Ascending aorta (tissue), 2 donors: ENCODE measurements around the gene TNFRSF25. TPM values are rescaled to one million over a fixed set of nuclear protein-coding genes. Genes with fewer than 3 reads are reported as not detected.
A peak's percentile ranks its signal among the peaks of the same experiment; 100 is the strongest.

Experiments used
- DNase-seq, 2 donors: peaks; one replicate each; pipeline ENCODE4 v3.0.0-alpha.2; 2019; ENCODE audit warnings: low spot score in 2 of 2
- H3K27ac ChIP-seq, 2 donors: fragments of 200-600 bp; sonication (generic); one replicate each; pipeline ENCODE4 v1.5.1; 2016 to 2017; ENCODE audit warnings: mild to moderate bottlenecking in 1 of 2
- H3K27me3 ChIP-seq: fragments of 200-600 bp; sonication (generic); one replicate; pipeline ENCODE4 v1.5.1; 2017
- H3K36me3 ChIP-seq, 2 donors: fragments of 200-600 bp; sonication (generic); one replicate each; pipeline ENCODE4 v1.5.1; 2016
- H3K4me1 ChIP-seq, 2 donors: fragments of 200-600 bp; sonication (generic); one replicate each; pipeline ENCODE4 v1.5.1; 2016 to 2017; ENCODE audit warnings: mild to moderate bottlenecking in 1 of 2
- H3K4me3 ChIP-seq, 2 donors: fragments of 200-600 bp; sonication (generic); one replicate each; pipeline ENCODE4 v1.5.1; 2016 to 2017; ENCODE audit warnings: mild to moderate bottlenecking in 1 of 2
- H3K9me3 ChIP-seq, 2 donors: fragments of 200-600 bp; sonication (generic); one replicate each; pipeline ENCODE4 v1.5.1; 2016
- intact Hi-C: fragments of 100-400 bp; cut with DNase I; formaldehyde crosslinking; loops from one replicate; pipeline ENCODE4 v1.15.1; 2023
- total RNA-seq: library from RNA; depleted of rRNA; stranded (reverse); fragments of >200 nt; gene quantifications from one replicate; pipeline ENCODE4 v1.1.0, GENCODE V29; 2016
- TF ChIP-seq, protein P1 (sequence below), 3 experiments: fragments of 200-600 bp in 2 of 3; fragments of 450-650 bp in 1 of 3; sonication (generic) in 2 of 3; IDR thresholded peaks; one replicate each; pipeline ENCODE4 v1.5.1; 2016 to 2019; ENCODE audit warnings: antibody characterized with exemption in 3 of 3, mild to moderate bottlenecking in 1 of 3, moderate library complexity in 1 of 3

Gene TNFRSF25
- total RNA-seq, 1 donor from 2014 or later: 18.0 TPM

DNA sequence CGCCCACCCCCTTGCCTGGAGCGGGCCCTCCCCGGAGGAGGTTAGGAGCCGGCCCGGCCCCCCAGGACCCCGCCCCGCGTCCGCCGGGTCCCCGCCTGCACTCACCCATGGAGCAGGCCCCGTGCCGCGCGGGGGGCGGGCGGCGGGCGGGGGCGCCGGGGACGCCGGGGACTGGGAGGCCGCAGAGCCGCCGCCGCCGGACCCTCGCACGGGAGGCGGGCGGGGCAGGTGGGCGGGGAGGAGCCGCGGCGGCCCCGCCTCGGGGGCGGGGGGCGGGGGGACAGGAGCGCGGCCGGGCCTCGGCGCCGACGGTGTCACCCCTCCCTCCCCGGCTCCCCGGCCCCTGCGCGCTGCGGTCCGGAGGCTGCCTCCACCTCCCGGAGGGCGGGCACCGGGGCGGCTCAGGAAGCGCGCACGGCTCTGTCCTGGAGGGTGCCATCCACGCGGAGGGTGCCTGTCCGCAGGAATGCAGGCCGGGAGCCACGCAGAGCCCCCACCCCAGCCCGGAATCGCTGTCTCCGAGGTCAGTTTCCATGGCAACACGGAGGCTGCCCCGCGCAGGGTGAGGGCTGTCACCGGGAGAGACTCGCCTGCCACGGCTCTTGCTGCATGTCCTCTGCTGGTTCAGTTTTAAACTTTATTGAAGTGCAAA is 31.4 kb upstream of the TNFRSF25 start:
- Histone ChIP-seq H3K9me3 (no peaks in the 10 kb centered on the region), H3K4me3 (peak overlapping the region; percentile 66 to 86), H3K27me3 (no peaks in the 10 kb centered on the region), H3K4me1 (peaks cover 18 to 45% of the 10 kb centered on the region in 2 donors), H3K36me3 (no peaks in the 10 kb centered on the region), H3K27ac (peak overlapping the region; percentile 58 to 59)
- TF ChIP-seq, protein P1, sequence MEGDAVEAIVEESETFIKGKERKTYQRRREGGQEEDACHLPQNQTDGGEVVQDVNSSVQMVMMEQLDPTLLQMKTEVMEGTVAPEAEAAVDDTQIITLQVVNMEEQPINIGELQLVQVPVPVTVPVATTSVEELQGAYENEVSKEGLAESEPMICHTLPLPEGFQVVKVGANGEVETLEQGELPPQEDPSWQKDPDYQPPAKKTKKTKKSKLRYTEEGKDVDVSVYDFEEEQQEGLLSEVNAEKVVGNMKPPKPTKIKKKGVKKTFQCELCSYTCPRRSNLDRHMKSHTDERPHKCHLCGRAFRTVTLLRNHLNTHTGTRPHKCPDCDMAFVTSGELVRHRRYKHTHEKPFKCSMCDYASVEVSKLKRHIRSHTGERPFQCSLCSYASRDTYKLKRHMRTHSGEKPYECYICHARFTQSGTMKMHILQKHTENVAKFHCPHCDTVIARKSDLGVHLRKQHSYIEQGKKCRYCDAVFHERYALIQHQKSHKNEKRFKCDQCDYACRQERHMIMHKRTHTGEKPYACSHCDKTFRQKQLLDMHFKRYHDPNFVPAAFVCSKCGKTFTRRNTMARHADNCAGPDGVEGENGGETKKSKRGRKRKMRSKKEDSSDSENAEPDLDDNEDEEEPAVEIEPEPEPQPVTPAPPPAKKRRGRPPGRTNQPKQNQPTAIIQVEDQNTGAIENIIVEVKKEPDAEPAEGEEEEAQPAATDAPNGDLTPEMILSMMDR (IDR thresholded peaks at IDR 0.05): no peak
- intact Hi-C loops: no loop called here
- DNase-seq: peak in 1 of 2 donors; percentile 75

DNA sequence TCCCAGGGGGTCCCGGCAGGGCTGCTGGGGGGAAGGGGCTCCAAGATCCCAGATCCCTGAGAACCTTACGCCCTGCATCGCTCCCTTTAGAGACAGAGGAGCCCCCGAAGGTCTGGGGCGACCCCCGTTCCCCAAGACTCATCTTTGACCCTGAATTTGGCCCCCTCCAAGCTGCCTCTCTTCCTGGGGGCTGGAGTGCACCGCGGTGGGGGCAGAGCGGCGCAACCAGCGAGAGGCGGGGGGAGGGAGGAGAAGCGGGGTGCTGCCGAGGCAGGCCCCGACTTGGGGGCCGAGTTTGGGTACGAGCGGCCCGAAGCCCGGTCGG is 30.9 kb upstream of the TNFRSF25 start:
- H3K9me3 ChIP-seq: no peaks in the 10 kb centered on the region
- H3K36me3 ChIP-seq: no peaks in the 10 kb centered on the region
- TF ChIP-seq, protein P1 (IDR thresholded peaks at IDR 0.05): no peak
- intact Hi-C loops: no loop called here
- no peak for DNase-seq
- peak overlapping the region; percentile 58 to 59 for H3K27ac ChIP-seq
- H3K27me3 ChIP-seq: no peaks in the 10 kb centered on the region
- H3K4me1 ChIP-seq: peaks cover 15 to 40% of the 10 kb centered on the region in 2 donors
- H3K4me3 ChIP-seq: peak overlapping the region; percentile 66 to 86

DNA sequence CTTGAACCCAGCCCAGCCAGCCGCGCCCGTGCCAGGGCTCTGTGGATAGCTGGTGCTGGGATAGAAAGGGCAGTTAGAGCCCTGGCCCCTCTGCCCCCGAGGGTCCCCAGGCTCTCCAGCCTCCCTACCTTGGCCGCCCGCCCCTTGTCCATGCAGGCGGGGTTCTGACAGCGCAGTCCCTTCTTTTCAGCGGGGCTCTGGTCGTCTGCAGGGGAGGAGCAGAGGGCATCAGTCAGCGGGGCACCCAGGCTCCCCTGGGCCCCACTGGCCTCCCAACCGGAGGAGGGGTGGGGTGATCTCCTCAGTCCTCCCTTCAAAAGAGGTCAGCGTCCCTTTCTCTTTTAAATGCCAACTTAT is 30.4 kb upstream of the TNFRSF25 start:
- peaks cover 10 to 35% of the 10 kb centered on the region in 2 donors for H3K4me1 ChIP-seq
- peak overlapping the region; percentile 58 to 59 for H3K27ac ChIP-seq
- H3K27me3 ChIP-seq: no peaks in the 10 kb centered on the region
- TF ChIP-seq, protein P1 (IDR thresholded peaks at IDR 0.05): no peak
- H3K9me3 ChIP-seq: no peaks in the 10 kb centered on the region
- H3K36me3 ChIP-seq: no peaks in the 10 kb centered on the region
- intact Hi-C loops: no loop called here
- no peak for DNase-seq
- H3K4me3 ChIP-seq: peak overlapping the region; percentile 66 to 86

DNA sequence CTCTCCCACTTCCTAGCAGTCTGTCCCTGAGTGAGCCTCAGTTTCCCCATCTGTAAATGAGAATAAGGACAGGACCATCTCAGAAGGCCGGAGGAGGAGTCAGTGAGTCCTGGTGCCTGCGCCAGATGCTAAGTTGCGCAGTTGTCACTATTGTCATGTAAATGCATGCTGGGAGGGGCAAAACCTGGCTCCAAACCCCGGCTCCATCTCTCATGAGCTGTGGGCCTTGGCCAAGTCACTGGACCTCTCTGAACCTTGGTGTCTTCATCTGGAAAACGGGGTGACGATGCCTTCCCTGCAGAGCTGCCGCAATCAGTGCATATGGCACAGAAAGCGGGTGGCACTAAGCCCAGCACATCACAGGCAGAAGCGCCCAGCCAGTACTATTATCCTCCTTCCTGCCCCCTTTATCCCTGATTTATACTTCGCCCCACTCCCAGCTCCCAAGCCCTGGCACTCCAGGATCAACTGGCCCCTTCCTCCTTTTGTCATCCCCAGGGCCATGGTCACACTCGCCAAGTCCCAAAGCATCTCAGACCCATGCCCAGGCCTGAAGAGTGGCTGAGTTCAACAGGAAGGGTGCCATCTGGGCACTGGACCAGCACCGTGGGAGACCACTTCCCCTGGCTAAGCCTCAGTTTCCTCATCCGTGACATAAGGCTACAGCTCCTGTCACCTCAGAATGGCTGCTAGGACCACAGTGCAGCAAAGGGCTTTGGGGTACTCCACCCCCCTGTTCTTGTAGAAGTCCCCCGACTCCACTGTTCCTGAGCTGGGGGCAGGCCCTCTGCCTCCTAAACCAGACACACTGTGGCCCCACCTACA is 29.8 kb upstream of the TNFRSF25 start:
- peak overlapping the region; percentile 37 to 58 for H3K27ac ChIP-seq
- H3K4me1 ChIP-seq: peaks cover 6 to 32% of the 10 kb centered on the region in 2 donors
- intact Hi-C loops: no loop called here
- DNase-seq: no peak
- no peaks in the 10 kb centered on the region for H3K27me3 ChIP-seq
- peak overlapping the region in 1 of 2 donors; percentile 86 for H3K4me3 ChIP-seq
- no peaks in the 10 kb centered on the region for H3K36me3 ChIP-seq
- TF ChIP-seq, protein P1 (IDR thresholded peaks at IDR 0.05): no peak
- no peaks in the 10 kb centered on the region for H3K9me3 ChIP-seq

DNA sequence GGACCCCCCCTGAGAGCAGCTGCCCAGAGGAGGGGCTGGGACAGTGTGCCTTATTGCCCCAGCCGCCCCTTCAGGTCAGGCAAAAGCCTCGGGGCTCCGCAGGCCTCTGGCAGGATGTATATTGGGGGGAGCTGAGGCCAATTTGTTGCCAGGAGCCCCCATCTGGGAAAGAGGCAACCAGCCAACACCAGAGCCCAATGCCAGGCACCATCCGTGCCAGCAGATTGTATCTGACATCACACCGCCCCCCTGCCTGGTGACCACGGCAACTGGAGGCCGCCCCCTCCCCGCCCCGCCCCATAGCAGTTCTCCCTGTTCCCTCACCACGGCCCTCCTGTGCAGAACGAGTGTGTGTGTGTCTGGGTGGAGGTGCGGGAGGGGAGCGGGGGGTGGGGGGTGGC is 29.1 kb upstream of the TNFRSF25 start:
- H3K27me3 ChIP-seq: no peaks in the 10 kb centered on the region
- H3K4me1 ChIP-seq: peaks cover 10 to 29% of the 10 kb centered on the region in 2 donors
- intact Hi-C loops: no loop called here
- no peaks in the 10 kb centered on the region for H3K36me3 ChIP-seq
- no peak overlapping the region for H3K4me3 ChIP-seq
- TF ChIP-seq, protein P1 (IDR thresholded peaks at IDR 0.05): no peak
- peak overlapping the region in 1 of 2 donors; percentile 20 for H3K27ac ChIP-seq
- no peak for DNase-seq
- H3K9me3 ChIP-seq: no peaks in the 10 kb centered on the region
